ENCODE data around the gene SLC6A19.
A peak's percentile ranks its signal among the peaks of the same experiment; 100 is the strongest.

The SLC6A19 gene

GRCh38 chr5:1206521-1207412, 5.4 kb downstream of the SLC6A19 start:
- no peak for DNase-seq
- peaks cover 2% of the 10 kb centered on the region for H3K4me1 ChIP-seq (ENCODE audit: control insufficient read depth, insufficient read depth, low read depth, low read length)
- no peaks in the 10 kb centered on the region for H3K79me1 ChIP-seq (replicated peaks; ENCODE audit: low read length, poor library complexity, severe bottlenecking)
- H4K91ac ChIP-seq (ENCODE audit: low read length): no peak overlapping the region
- no peak overlapping the region for H2BK120ac ChIP-seq (ENCODE audit: low read depth, low read length)
- H3K9ac ChIP-seq (ENCODE audit: low read length): no peak overlapping the region
- no peak overlapping the region for H3K23ac ChIP-seq (ENCODE audit: low read length in 2 of 2)
- WGBS: 81% methylated on average over 46 of the region's 49 CpGs
- no peak overlapping the region for H3K4me2 ChIP-seq (ENCODE audit: low read length, poor library complexity, severe bottlenecking)
- H3K14ac ChIP-seq (ENCODE audit: low read length in 2 of 2): no peak overlapping the region
- H2BK15ac ChIP-seq (ENCODE audit: low read depth, poor library complexity, severe bottlenecking): no peak overlapping the region
- no peak overlapping the region for H2BK12ac ChIP-seq (ENCODE audit: low read length in 2 of 2)
- no peak overlapping the region for H2BK5ac ChIP-seq (ENCODE audit: low read depth, low read length, poor library complexity, severe bottlenecking)
- no peaks in the 10 kb centered on the region for H3K9me3 ChIP-seq (ENCODE audit: control insufficient read depth, low read length)
- no peak overlapping the region for H3K18ac ChIP-seq (ENCODE audit: low read depth in 1 of 2, low read length in 2 of 2)
- H4K8ac ChIP-seq (ENCODE audit: low read length): no peak overlapping the region
- H3K27ac ChIP-seq (ENCODE audit: low read length, poor library complexity, severe bottlenecking): no peak overlapping the region
- H3K36me3 ChIP-seq (ENCODE audit: control insufficient read depth in 1 of 2, insufficient read depth in 2 of 2, low read depth in 1 of 2, low read length in 2 of 2): no peaks in the 10 kb centered on the region
- no peak overlapping the region for H3K4me3 ChIP-seq (ENCODE audit: insufficient read depth in 1 of 2, low read depth in 1 of 2, low read length in 2 of 2)
- H3K27me3 ChIP-seq (ENCODE audit: control insufficient read depth in 1 of 2, insufficient read depth in 1 of 2, low read length in 2 of 2): peaks cover 12 to 75% of the 10 kb centered on the region in 2 experiments
- H3K4ac ChIP-seq (ENCODE audit: low read depth in 1 of 2, low read length in 2 of 2): no peak overlapping the region
- no peak overlapping the region for H2AK5ac ChIP-seq (ENCODE audit: low read length, severe bottlenecking)
- no peak overlapping the region for H2AFZ ChIP-seq (ENCODE audit: low read depth, low read length)

GRCh38 chr5:1207555-1207954, 6.2 kb downstream of the SLC6A19 start:
- no peaks in the 10 kb centered on the region for H3K79me1 ChIP-seq (replicated peaks; ENCODE audit: low read length, poor library complexity, severe bottlenecking)
- no peak overlapping the region for H3K18ac ChIP-seq (ENCODE audit: low read depth in 1 of 2, low read length in 2 of 2)
- H2BK12ac ChIP-seq (ENCODE audit: low read length in 2 of 2): no peak overlapping the region
- H3K4me2 ChIP-seq (ENCODE audit: low read length, poor library complexity, severe bottlenecking): no peak overlapping the region
- H2AK5ac ChIP-seq (ENCODE audit: low read length, severe bottlenecking): no peak overlapping the region
- no peak overlapping the region for H2BK15ac ChIP-seq (ENCODE audit: low read depth, poor library complexity, severe bottlenecking)
- H3K27me3 ChIP-seq (ENCODE audit: control insufficient read depth in 1 of 2, insufficient read depth in 1 of 2, low read length in 2 of 2): peaks cover 12 to 70% of the 10 kb centered on the region in 2 experiments
- no peak overlapping the region for H2AFZ ChIP-seq (ENCODE audit: low read depth, low read length)
- no peak overlapping the region for H3K27ac ChIP-seq (ENCODE audit: low read length, poor library complexity, severe bottlenecking)
- H4K91ac ChIP-seq (ENCODE audit: low read length): no peak overlapping the region
- H3K4ac ChIP-seq (ENCODE audit: low read depth in 1 of 2, low read length in 2 of 2): no peak overlapping the region
- no peaks in the 10 kb centered on the region for H3K36me3 ChIP-seq (ENCODE audit: control insufficient read depth in 1 of 2, insufficient read depth in 2 of 2, low read depth in 1 of 2, low read length in 2 of 2)
- H2BK120ac ChIP-seq (ENCODE audit: low read depth, low read length): no peak overlapping the region
- no peak overlapping the region for H3K14ac ChIP-seq (ENCODE audit: low read length in 2 of 2)
- H3K23ac ChIP-seq (ENCODE audit: low read length in 2 of 2): no peak overlapping the region
- no peak overlapping the region for H3K4me3 ChIP-seq (ENCODE audit: insufficient read depth in 1 of 2, low read depth in 1 of 2, low read length in 2 of 2)
- no peak overlapping the region for H3K9ac ChIP-seq (ENCODE audit: low read length)
- no peak overlapping the region for H4K8ac ChIP-seq (ENCODE audit: low read length)
- no peak overlapping the region for H2BK5ac ChIP-seq (ENCODE audit: low read depth, low read length, poor library complexity, severe bottlenecking)
- no peak for DNase-seq
- H3K9me3 ChIP-seq (ENCODE audit: control insufficient read depth, low read length): no peaks in the 10 kb centered on the region
- peaks cover 5% of the 10 kb centered on the region for H3K4me1 ChIP-seq (ENCODE audit: control insufficient read depth, insufficient read depth, low read depth, low read length)
- WGBS: 72% methylated on average over 6 of the region's 6 CpGs

- H3K9ac ChIP-seq (ENCODE audit: low read length): no peak overlapping the region
- H3K27ac ChIP-seq (ENCODE audit: low read length, poor library complexity, severe bottlenecking): no peak overlapping the region
- H3K14ac ChIP-seq (ENCODE audit: low read length in 2 of 2): no peak overlapping the region
- no peak overlapping the region for H3K18ac ChIP-seq (ENCODE audit: low read depth in 1 of 2, low read length in 2 of 2)
- no peak overlapping the region for H3K23ac ChIP-seq (ENCODE audit: low read length in 2 of 2)
- no peak overlapping the region for H2BK15ac ChIP-seq (ENCODE audit: low read depth, poor library complexity, severe bottlenecking)
- H3K9me3 ChIP-seq (ENCODE audit: control insufficient read depth, low read length): no peaks in the 10 kb centered on the region
- DNase-seq: no peak
- no peak overlapping the region for H3K4me2 ChIP-seq (ENCODE audit: low read length, poor library complexity, severe bottlenecking)
- no peak overlapping the region for H4K8ac ChIP-seq (ENCODE audit: low read length)
- WGBS: 76% methylated on average over 17 of the region's 17 CpGs
- H3K27me3 ChIP-seq (ENCODE audit: control insufficient read depth in 1 of 2, insufficient read depth in 1 of 2, low read length in 2 of 2): peaks cover 12 to 63% of the 10 kb centered on the region in 2 experiments
- no peak overlapping the region for H2AK5ac ChIP-seq (ENCODE audit: low read length, severe bottlenecking)
- H3K4me1 ChIP-seq (ENCODE audit: control insufficient read depth, insufficient read depth, low read depth, low read length): peaks cover 5% of the 10 kb centered on the region
- H3K4me3 ChIP-seq (ENCODE audit: insufficient read depth in 1 of 2, low read depth in 1 of 2, low read length in 2 of 2): no peak overlapping the region
- no peak overlapping the region for H2BK5ac ChIP-seq (ENCODE audit: low read depth, low read length, poor library complexity, severe bottlenecking)
- no peaks in the 10 kb centered on the region for H3K36me3 ChIP-seq (ENCODE audit: control insufficient read depth in 1 of 2, insufficient read depth in 2 of 2, low read depth in 1 of 2, low read length in 2 of 2)
- H3K79me1 ChIP-seq (replicated peaks; ENCODE audit: low read length, poor library complexity, severe bottlenecking): no peaks in the 10 kb centered on the region
- no peak overlapping the region for H2BK120ac ChIP-seq (ENCODE audit: low read depth, low read length)
- no peak overlapping the region for H3K4ac ChIP-seq (ENCODE audit: low read depth in 1 of 2, low read length in 2 of 2)
- H2BK12ac ChIP-seq (ENCODE audit: low read length in 2 of 2): no peak overlapping the region
- H4K91ac ChIP-seq (ENCODE audit: low read length): no peak overlapping the region
- no peak overlapping the region for H2AFZ ChIP-seq (ENCODE audit: low read depth, low read length)
Observed at GRCh38 chr5:1208221-1208742, 6.9 kb downstream of the SLC6A19 start.

- no peaks in the 10 kb centered on the region for H3K9me3 ChIP-seq (ENCODE audit: control insufficient read depth, low read length)
- H3K9ac ChIP-seq (ENCODE audit: low read length): no peak overlapping the region
- peaks cover 5% of the 10 kb centered on the region for H3K4me1 ChIP-seq (ENCODE audit: control insufficient read depth, insufficient read depth, low read depth, low read length)
- no peak overlapping the region for H2BK15ac ChIP-seq (ENCODE audit: low read depth, poor library complexity, severe bottlenecking)
- H3K18ac ChIP-seq (ENCODE audit: low read depth in 1 of 2, low read length in 2 of 2): no peak overlapping the region
- no peak overlapping the region for H2AFZ ChIP-seq (ENCODE audit: low read depth, low read length)
- DNase-seq: peak; percentile 13
- no peak overlapping the region for H3K4ac ChIP-seq (ENCODE audit: low read depth in 1 of 2, low read length in 2 of 2)
- 67% methylated on average over 22 of the region's 24 CpGs for WGBS
- no peak overlapping the region for H3K23ac ChIP-seq (ENCODE audit: low read length in 2 of 2)
- no peak overlapping the region for H3K4me3 ChIP-seq (ENCODE audit: insufficient read depth in 1 of 2, low read depth in 1 of 2, low read length in 2 of 2)
- H2BK5ac ChIP-seq (ENCODE audit: low read depth, low read length, poor library complexity, severe bottlenecking): no peak overlapping the region
- no peak overlapping the region for H2AK5ac ChIP-seq (ENCODE audit: low read length, severe bottlenecking)
- H3K27ac ChIP-seq (ENCODE audit: low read length, poor library complexity, severe bottlenecking): no peak overlapping the region
- H3K79me1 ChIP-seq (replicated peaks; ENCODE audit: low read length, poor library complexity, severe bottlenecking): no peaks in the 10 kb centered on the region
- H4K8ac ChIP-seq (ENCODE audit: low read length): no peak overlapping the region
- no peak overlapping the region for H2BK12ac ChIP-seq (ENCODE audit: low read length in 2 of 2)
- H3K27me3 ChIP-seq (ENCODE audit: control insufficient read depth in 1 of 2, insufficient read depth in 1 of 2, low read length in 2 of 2): peaks cover 12 to 57% of the 10 kb centered on the region in 2 experiments
- no peak overlapping the region for H4K91ac ChIP-seq (ENCODE audit: low read length)
- no peaks in the 10 kb centered on the region for H3K36me3 ChIP-seq (ENCODE audit: control insufficient read depth in 1 of 2, insufficient read depth in 2 of 2, low read depth in 1 of 2, low read length in 2 of 2)
- H3K14ac ChIP-seq (ENCODE audit: low read length in 2 of 2): no peak overlapping the region
- H2BK120ac ChIP-seq (ENCODE audit: low read depth, low read length): no peak overlapping the region
- no peak overlapping the region for H3K4me2 ChIP-seq (ENCODE audit: low read length, poor library complexity, severe bottlenecking)
Observed at GRCh38 chr5:1208743-1209488, 7.5 kb downstream of the SLC6A19 start.

All from mesenchymal stem cell (in vitro differentiated cells and primary cell).